Nephron progenitor cell (in vitro differentiated cells): Measurements from ENCODE around the gene TCERG1L.

Source experiments
- DNase-seq: peaks from one replicate; pipeline ENCODE4 v3.0.0; 2021
- H3K27ac Mint-ChIP-seq: 2 replicates; pipeline ENCODE4 v1.8.0; 2021; ENCODE audit warnings: mild to moderate bottlenecking, moderate library complexity, mixed read lengths
- H3K27me3 Mint-ChIP-seq: 2 replicates; pipeline ENCODE4 v1.8.0; 2021; ENCODE audit warnings: mild to moderate bottlenecking, low read depth, mixed read lengths; ENCODE audit not compliant: poor library complexity
- H3K36me3 Mint-ChIP-seq: 2 replicates; pipeline ENCODE4 v1.8.0; 2021; ENCODE audit warnings: low read depth, mixed read lengths
- H3K4me1 Mint-ChIP-seq: 2 replicates; pipeline ENCODE4 v1.8.0; 2021; ENCODE audit warnings: mixed read lengths
- H3K4me3 Mint-ChIP-seq: 2 replicates; pipeline ENCODE4 v1.8.0; 2021; ENCODE audit warnings: mild to moderate bottlenecking, moderate library complexity, mixed read lengths
- H3K9me3 Mint-ChIP-seq: 2 replicates; pipeline ENCODE4 v1.8.0; 2021; ENCODE audit warnings: mild to moderate bottlenecking, moderate library complexity, mixed read lengths
- TF ChIP-seq, protein P1 (sequence below): fragments of 200-600 bp; sonication (generic); IDR thresholded peaks from 2 replicates; pipeline ENCODE4 v1.5.0; 2021; ENCODE audit warnings: antibody characterized with exemption

The TCERG1L gene

DNA sequence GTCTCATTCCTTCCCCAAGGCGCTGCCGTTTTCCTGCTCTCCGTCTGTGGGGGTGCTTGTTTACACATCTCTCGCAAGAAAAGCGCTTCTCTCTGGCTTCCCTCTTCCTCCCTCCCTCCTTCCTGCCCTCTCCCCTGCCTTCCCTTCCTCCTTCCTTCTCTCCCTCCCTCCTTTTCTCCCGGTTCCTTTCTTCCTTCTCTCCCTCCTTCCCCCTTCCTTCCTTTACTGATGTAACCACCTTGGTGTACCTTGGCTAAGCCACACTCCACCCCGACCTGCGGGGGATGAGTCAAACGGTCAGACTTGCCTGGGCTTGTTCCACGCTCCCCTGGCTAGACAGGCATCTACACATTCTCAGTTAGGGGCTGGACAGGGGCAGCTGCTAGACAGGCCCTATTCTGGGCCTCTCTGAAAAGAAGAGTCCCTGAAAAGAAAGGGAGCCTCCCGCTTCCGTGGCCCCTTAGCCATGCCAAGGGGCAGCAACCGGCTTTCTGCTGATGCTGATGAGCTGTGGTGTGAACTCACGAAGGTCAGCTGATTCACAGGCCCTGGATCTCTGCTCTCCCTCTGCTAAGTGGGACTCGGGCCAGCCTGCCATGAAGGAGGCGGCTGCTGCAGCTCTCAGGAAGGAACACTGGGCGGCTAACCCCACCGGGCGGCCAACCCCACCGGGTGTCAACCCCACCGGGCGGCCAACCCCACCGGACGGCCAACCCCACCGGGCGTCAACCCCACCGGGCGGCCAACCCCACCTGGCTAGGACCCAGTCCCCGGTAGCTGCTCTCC lies 216.8 kb downstream of the TCERG1L start:
- peaks cover 11% of the 10 kb centered on the region for H3K27me3 Mint-ChIP-seq
- TF ChIP-seq, protein P1, sequence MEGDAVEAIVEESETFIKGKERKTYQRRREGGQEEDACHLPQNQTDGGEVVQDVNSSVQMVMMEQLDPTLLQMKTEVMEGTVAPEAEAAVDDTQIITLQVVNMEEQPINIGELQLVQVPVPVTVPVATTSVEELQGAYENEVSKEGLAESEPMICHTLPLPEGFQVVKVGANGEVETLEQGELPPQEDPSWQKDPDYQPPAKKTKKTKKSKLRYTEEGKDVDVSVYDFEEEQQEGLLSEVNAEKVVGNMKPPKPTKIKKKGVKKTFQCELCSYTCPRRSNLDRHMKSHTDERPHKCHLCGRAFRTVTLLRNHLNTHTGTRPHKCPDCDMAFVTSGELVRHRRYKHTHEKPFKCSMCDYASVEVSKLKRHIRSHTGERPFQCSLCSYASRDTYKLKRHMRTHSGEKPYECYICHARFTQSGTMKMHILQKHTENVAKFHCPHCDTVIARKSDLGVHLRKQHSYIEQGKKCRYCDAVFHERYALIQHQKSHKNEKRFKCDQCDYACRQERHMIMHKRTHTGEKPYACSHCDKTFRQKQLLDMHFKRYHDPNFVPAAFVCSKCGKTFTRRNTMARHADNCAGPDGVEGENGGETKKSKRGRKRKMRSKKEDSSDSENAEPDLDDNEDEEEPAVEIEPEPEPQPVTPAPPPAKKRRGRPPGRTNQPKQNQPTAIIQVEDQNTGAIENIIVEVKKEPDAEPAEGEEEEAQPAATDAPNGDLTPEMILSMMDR = no peak
- peak overlapping the region; percentile 87 for H3K27ac Mint-ChIP-seq
- DNase-seq = peak; percentile 30
- H3K4me3 Mint-ChIP-seq = peak overlapping the region; percentile 1
- no peaks in the 10 kb centered on the region for H3K9me3 Mint-ChIP-seq
- H3K36me3 Mint-ChIP-seq = no peaks in the 10 kb centered on the region
- peaks cover 47% of the 10 kb centered on the region for H3K4me1 Mint-ChIP-seq

DNA sequence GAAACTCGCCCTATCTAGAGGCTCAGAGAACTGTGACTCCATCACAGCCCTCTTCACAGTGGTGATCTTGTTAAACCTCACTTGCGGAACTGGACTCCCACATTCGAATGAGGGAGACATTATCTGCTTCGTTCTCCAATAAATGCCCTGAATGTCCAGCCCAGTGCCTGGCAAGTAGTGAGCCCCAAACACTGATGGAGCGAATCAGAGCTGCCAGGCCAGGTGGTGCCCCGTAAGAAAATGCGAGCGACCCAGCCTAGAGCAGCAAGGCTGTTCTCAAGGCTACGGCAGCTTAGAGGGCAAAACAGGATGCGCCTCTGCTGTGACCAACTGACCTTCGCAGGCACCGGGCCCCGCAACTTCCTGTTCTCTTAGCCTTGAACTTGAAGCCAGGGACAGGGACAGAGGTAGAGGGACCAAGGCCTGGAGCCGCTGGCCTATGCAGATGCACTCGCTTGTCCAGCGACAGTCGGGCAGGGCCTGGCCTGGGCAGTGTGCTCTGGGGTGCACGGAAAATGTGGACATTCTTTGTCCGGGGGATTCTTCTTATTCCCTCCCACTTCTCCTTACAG lies 217.6 kb downstream of the TCERG1L start:
- Mint-ChIP-seq H3K4me1 (peaks cover 47% of the 10 kb centered on the region), H3K27ac (no peak overlapping the region), H3K4me3 (peak overlapping the region; percentile 42), H3K9me3 (no peaks in the 10 kb centered on the region), H3K27me3 (peaks cover 11% of the 10 kb centered on the region), H3K36me3 (no peaks in the 10 kb centered on the region)
- TF ChIP-seq, protein P1 = no peak
- no peak for DNase-seq

DNA sequence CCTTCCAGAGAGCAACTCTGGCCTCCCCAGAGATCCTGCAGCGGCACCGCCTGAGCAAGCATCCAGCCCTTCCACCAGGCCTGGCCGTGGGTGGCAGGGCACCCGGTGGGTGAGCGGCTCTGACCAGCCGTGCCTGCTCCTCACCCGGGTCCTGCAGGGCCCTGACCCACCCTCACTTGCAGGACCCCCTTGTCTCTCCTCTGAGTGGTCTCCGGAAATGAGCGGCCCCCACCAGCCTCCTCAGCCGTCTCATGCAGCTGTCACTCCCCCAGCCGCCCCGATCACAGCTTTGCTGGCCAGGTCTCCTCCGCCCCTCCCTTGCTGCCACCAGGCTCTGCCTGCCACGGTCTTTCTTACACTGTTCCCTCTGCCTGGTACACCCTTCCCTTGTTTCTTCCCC lies 218.2 kb downstream of the TCERG1L start:
- Mint-ChIP-seq H3K27me3 (peaks cover 11% of the 10 kb centered on the region), H3K4me3 (peak overlapping the region; percentile 42), H3K9me3 (no peaks in the 10 kb centered on the region), H3K27ac (no peak overlapping the region), H3K36me3 (no peaks in the 10 kb centered on the region), H3K4me1 (peaks cover 51% of the 10 kb centered on the region)
- TF ChIP-seq, protein P1 = no peak
- DNase-seq = no peak

DNA sequence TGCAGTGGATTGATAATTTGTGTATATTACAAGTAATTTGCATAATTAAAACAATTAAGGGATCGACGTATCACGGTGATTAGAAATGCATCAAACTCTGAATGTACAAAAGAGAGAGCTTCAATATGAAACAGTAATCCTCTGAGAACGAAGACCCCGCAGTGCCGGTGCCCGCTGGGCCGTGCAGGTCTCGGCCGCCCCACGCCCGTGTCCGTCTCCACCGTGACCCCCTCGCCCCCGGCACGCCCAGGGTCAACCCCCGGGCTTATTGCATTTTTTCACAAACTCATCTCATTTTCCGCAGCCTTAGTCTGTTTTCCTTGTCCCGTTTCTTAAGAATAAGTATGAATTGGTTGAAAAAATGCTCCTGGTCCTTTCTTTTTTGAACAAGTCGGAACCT lies 218.6 kb downstream of the TCERG1L start:
- peaks cover 53% of the 10 kb centered on the region for H3K4me1 Mint-ChIP-seq
- TF ChIP-seq, protein P1 = no peak
- H3K9me3 Mint-ChIP-seq = no peaks in the 10 kb centered on the region
- no peak overlapping the region for H3K4me3 Mint-ChIP-seq
- DNase-seq = no peak
- H3K27me3 Mint-ChIP-seq = peaks cover 9% of the 10 kb centered on the region
- no peaks in the 10 kb centered on the region for H3K36me3 Mint-ChIP-seq
- H3K27ac Mint-ChIP-seq = no peak overlapping the region

DNA sequence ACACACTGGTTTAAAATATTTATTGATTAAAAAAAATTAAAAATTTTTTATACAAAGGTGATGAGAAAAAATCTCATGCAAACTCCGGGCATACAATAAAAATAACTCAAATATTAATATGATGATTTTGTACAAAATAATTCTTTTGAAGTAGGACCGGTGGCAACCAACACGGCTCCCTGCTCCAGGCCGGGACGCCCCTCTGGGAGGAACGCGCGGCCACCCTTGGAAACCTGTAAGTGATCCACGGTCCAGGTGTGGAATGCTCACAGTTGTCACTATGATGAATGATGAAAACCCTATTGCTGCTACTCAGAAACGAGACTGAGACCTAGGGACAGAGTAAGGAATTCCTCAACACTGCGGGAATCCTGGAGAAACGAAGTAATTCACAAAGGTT lies 219.1 kb downstream of the TCERG1L start:
- no peaks in the 10 kb centered on the region for H3K9me3 Mint-ChIP-seq
- DNase-seq = no peak
- TF ChIP-seq, protein P1 = no peak
- peaks cover 7% of the 10 kb centered on the region for H3K27me3 Mint-ChIP-seq
- H3K27ac Mint-ChIP-seq = no peak overlapping the region
- H3K4me1 Mint-ChIP-seq = peaks cover 52% of the 10 kb centered on the region
- H3K4me3 Mint-ChIP-seq = no peak overlapping the region
- no peaks in the 10 kb centered on the region for H3K36me3 Mint-ChIP-seq

DNA sequence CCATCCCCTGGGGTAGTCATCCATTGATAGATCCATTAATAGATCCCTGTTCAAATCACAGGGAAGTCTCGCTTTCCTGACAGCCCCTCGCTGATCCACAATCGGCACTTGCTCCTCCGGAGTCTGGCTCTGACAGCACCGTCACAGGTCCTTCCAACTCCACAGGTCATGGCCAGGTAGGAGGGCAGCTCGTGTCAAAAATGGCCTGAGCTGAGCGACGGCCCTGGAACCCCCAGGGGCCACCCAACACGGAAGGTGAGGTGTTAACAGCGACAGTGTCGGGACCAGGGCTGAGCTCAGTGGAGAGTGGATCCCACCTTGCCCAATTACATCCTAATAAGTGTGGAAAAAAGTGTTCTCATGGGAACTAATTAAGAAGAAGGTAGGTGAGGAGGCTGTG lies 219.8 kb downstream of the TCERG1L start:
- Mint-ChIP-seq H3K4me3 (no peak overlapping the region), H3K27me3 (peaks cover 7% of the 10 kb centered on the region), H3K27ac (no peak overlapping the region), H3K4me1 (peaks cover 58% of the 10 kb centered on the region), H3K36me3 (no peaks in the 10 kb centered on the region), H3K9me3 (no peaks in the 10 kb centered on the region)
- TF ChIP-seq, protein P1 = no peak
- no peak for DNase-seq
